ENCODE measurements around the gene NFE2L2. TPM values are rescaled to one million over a fixed set of nuclear protein-coding genes. Genes with fewer than 3 reads are reported as not detected.

The NFE2L2 gene
- total RNA-seq, 1 donor from 2014 or later, result 105 TPM

- no peaks in the 10 kb centered on the region for H3K4me1 ChIP-seq
- H3K4me3 ChIP-seq, result no peak overlapping the region
- H3K36me3 ChIP-seq, result no peaks in the 10 kb centered on the region
- no peak for DNase-seq
- ATAC-seq, result no peak
- no peaks in the 10 kb centered on the region for H3K9me3 ChIP-seq
- intact Hi-C loops (cut with DNase I), result no loop called here
- no peak overlapping the region for H3K27ac ChIP-seq
- TF ChIP-seq, protein P1, sequence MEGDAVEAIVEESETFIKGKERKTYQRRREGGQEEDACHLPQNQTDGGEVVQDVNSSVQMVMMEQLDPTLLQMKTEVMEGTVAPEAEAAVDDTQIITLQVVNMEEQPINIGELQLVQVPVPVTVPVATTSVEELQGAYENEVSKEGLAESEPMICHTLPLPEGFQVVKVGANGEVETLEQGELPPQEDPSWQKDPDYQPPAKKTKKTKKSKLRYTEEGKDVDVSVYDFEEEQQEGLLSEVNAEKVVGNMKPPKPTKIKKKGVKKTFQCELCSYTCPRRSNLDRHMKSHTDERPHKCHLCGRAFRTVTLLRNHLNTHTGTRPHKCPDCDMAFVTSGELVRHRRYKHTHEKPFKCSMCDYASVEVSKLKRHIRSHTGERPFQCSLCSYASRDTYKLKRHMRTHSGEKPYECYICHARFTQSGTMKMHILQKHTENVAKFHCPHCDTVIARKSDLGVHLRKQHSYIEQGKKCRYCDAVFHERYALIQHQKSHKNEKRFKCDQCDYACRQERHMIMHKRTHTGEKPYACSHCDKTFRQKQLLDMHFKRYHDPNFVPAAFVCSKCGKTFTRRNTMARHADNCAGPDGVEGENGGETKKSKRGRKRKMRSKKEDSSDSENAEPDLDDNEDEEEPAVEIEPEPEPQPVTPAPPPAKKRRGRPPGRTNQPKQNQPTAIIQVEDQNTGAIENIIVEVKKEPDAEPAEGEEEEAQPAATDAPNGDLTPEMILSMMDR (IDR thresholded peaks at IDR 0.05), result no peak
- no peaks in the 10 kb centered on the region for H3K27me3 ChIP-seq
These were observed 80.7 kb downstream of the NFE2L2 start for GRCh38 chr2:177183860-177184259.

Small RNAs within 50 kb of the gene (microRNA-seq; reads per million reads assigned to microRNA genes)
- not detected for gene MIR3128 (ENCODE audit: borderline microRNAs expressed)
- gene MIR6512 (ENCODE audit: borderline microRNAs expressed), result not detected

Other genes with a start within 250 kb of the NFE2L2 start
- 139 TPM for gene HNRNPA3, start 51.9 kb downstream of the NFE2L2 start, total RNA-seq
- gene AGPS, start 128.0 kb upstream of the NFE2L2 start, total RNA-seq, result 44.8 TPM

All from upper lobe of right lung (tissue), 1 donor.